Esophagus muscularis mucosa (tissue), 4 donors: ENCODE results near the gene NIP7. TPM values are rescaled to one million over a fixed set of nuclear protein-coding genes. Genes with fewer than 3 reads are reported as not detected.
A peak's percentile ranks its signal among the peaks of the same experiment; 100 is the strongest.
"Not testable (repeated sequence)": the region's sequence is repeated elsewhere in the genome, so short reads cannot be mapped to it uniquely, and the experiment has no call there.

Experiments used
- DNase-seq: peaks from one replicate; pipeline ENCODE4 v3.0.0-alpha.2; 2017; ENCODE audit errors: extremely low spot score
- H3K27ac ChIP-seq, 4 donors: fragments of 200-600 bp; sonication (generic); replicated peaks in 1 of 4; 1 replicate in 3 of 4; 2 replicates in 1 of 4; pipeline ENCODE4 v1.5.1; 2016 to 2019; ENCODE audit warnings: mild to moderate bottlenecking in 1 of 4
- H3K27me3 ChIP-seq, 4 donors: fragments of 200-600 bp; sonication (generic); one replicate each; pipeline versions ENCODE4 v1.5.1 to v1.6.0; 2016 to 2019
- H3K36me3 ChIP-seq, 4 donors: fragments of 200-600 bp; sonication (generic); one replicate each; pipeline ENCODE4 v1.5.1; 2016 to 2019
- H3K4me1 ChIP-seq, 4 donors: fragments of 200-600 bp; sonication (generic); one replicate each; pipeline ENCODE4 v1.5.1; 2016 to 2019
- H3K4me3 ChIP-seq, 4 donors: fragments of 200-600 bp; sonication (generic); 1 replicate in 2 of 4; 2 replicates in 2 of 4; pipeline ENCODE4 v1.5.1; 2016 to 2019; ENCODE audit warnings: mild to moderate bottlenecking in 4 of 4, moderate library complexity in 1 of 4
- H3K9me3 ChIP-seq, 4 donors: fragments of 200-600 bp; sonication (generic); 1 replicate in 3 of 4; 2 replicates in 1 of 4; pipeline ENCODE4 v1.5.1; 2016 to 2019
- EP300 ChIP-seq: sonication (generic); formaldehyde crosslinking; IDR thresholded peaks from one replicate; pipeline ENCODE4 v1.6.1; 2017; ENCODE audit warnings: antibody characterized with exemption
- POLR2A ChIP-seq: fragments of 450-650 bp; IDR thresholded peaks from one replicate; pipeline ENCODE4 v1.6.1; 2017; ENCODE audit warnings: antibody characterized with exemption, moderate library complexity, mild to moderate bottlenecking, low read depth
- POLR2AphosphoS5 ChIP-seq, 2 donors: sonication (generic); formaldehyde crosslinking; IDR thresholded peaks; one replicate each; pipeline ENCODE4 v1.6.1; 2017; ENCODE audit warnings: antibody characterized with exemption in 2 of 2
- WGBS: methylation state at CpG from one replicate; pipeline ENCODE4 v1.1.5; 2018; 5-methylcytosine and 5-hydroxymethylcytosine counted together
- intact Hi-C: fragments of 100-400 bp; cut with DNase I; formaldehyde crosslinking; loops from one replicate; pipeline ENCODE4 v1.15.1; 2023
- total RNA-seq, 4 donors: library from RNA; depleted of rRNA; stranded (reverse); fragments of >200 nt; gene quantifications; one replicate each; pipeline versions ENCODE4 v1.1.0 to v1.2.1, GENCODE V29; 2016
- TF ChIP-seq, protein P1 (sequence below), 3 experiments: fragments of 200-600 bp in 2 of 3; fragments of 450-650 bp in 1 of 3; sonication (generic) in 2 of 3; IDR thresholded peaks; one replicate each; pipeline ENCODE4 v1.5.1; 2017 to 2019; ENCODE audit warnings: antibody characterized with exemption in 3 of 3, mild to moderate bottlenecking in 2 of 3, moderate library complexity in 1 of 3

The NIP7 gene
- 10 to 100 TPM in 3 of 4 donors, 1 to 10 TPM in 1; 7.9 to 18.2 (median 11.3) TPM for total RNA-seq

GRCh38 chr16:69339289-69340094, at the start of gene NIP7, which contains the start of gene COG8:
Gene NIP7 (plus strand): TSS chr16:69339772. CDS start chr16:69339830, 58 bp downstream.
Gene COG8 (minus strand): TSS chr16:69339564. CDS start chr16:69339552, 12 bp downstream.
- TF ChIP-seq POLR2A (no peak), POLR2AphosphoS5 (IDR thresholded peaks at IDR 0.05) (peak; percentile 81 to 89), EP300 (no peak)
- TF ChIP-seq, protein P1, sequence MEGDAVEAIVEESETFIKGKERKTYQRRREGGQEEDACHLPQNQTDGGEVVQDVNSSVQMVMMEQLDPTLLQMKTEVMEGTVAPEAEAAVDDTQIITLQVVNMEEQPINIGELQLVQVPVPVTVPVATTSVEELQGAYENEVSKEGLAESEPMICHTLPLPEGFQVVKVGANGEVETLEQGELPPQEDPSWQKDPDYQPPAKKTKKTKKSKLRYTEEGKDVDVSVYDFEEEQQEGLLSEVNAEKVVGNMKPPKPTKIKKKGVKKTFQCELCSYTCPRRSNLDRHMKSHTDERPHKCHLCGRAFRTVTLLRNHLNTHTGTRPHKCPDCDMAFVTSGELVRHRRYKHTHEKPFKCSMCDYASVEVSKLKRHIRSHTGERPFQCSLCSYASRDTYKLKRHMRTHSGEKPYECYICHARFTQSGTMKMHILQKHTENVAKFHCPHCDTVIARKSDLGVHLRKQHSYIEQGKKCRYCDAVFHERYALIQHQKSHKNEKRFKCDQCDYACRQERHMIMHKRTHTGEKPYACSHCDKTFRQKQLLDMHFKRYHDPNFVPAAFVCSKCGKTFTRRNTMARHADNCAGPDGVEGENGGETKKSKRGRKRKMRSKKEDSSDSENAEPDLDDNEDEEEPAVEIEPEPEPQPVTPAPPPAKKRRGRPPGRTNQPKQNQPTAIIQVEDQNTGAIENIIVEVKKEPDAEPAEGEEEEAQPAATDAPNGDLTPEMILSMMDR (IDR thresholded peaks at IDR 0.05) = peak; percentile 79 to 87 (median 80)
- Histone ChIP-seq H3K4me1 (peaks cover 25 to 47% (median 37%) of the 10 kb centered on the region in 4 donors), H3K27me3 (no peaks in the 10 kb centered on the region), H3K36me3 (peaks cover 16 to 63% (median 46%) of the 10 kb centered on the region in 4 donors), H3K9me3 (no peaks in the 10 kb centered on the region), H3K4me3 (peak within 1 kb of the TSS; percentile 72 to 84 (median 82)), H3K27ac (peak within 1 kb of the TSS; percentile 85 to 92 (median 86))
- DNase-seq = peak; percentile 98
- WGBS = under 1% methylated on average over 31 of the region's 77 CpGs
- intact Hi-C loops = no loop called here

DNA sequence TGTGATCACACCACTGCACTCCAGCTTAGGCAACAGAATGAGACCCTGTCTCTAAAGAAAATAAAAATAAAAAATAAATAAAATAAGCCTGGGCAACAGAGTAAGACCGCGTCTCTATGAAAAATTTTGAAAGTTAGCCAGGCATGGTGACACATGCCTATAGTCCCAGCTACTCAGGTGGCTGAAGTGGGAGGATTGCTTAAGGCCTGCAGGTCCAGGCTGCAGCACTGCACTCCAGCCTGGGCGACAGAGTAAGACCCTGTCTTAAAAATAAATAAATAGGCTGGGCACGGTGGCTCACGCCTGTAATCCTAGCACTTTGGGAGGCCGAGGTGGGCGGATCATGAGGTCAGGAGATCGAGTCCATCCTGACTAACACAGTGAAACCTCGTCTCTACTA, 47.9 kb upstream of the NIP7 start:
- peaks cover 0 to 27% (median 2%) of the 10 kb centered on the region in 4 donors for H3K36me3 ChIP-seq
- DNase-seq, intact Hi-C loops, H3K4me3 ChIP-seq, H3K9me3 ChIP-seq, H3K27ac ChIP-seq, H3K27me3 ChIP-seq: not testable (repeated sequence)
- H3K4me1 ChIP-seq = peaks cover 8 to 11% (median 9%) of the 10 kb centered on the region in 4 donors
- WGBS = 96% methylated on average over 9 of the region's 9 CpGs

- 72% methylated on average over 3 of the region's 3 CpGs for WGBS
- intact Hi-C loops = no loop called here
These were observed 46.2 kb upstream of the NIP7 start for GRCh38 chr16:69293401-69293800.

DNA sequence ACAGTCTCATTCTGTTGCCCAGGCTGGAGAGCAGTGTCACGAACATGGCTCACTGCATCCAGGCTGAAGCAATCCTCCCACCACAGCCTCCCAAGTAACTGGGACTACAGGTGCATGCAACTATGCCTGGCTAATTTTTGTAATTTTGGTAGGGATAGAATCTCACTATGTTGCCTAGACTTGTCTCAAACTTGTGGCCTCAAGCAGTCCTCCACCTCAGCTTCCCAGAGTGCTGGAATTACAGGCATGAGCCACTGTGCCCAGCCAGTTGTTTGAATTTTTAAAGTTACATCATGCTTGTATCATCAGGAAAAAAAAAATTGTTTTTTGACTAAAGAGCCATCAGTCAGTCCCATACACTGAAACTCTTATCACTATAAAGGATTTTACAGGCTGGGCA, 45.5 kb upstream of the NIP7 start:
- Histone ChIP-seq H3K4me1 (no peaks in the 10 kb centered on the region), H3K4me3 (no peak overlapping the region), H3K27ac (no peak overlapping the region), H3K27me3 (no peaks in the 10 kb centered on the region), H3K9me3 (no peaks in the 10 kb centered on the region), H3K36me3 (peaks cover 0 to 42% (median 3%) of the 10 kb centered on the region in 4 donors)
- intact Hi-C loops = no loop called here
- no peak for DNase-seq
- WGBS = 93% methylated on average over 1 of the region's 1 CpG
- TF ChIP-seq, protein P1 (IDR thresholded peaks at IDR 0.05) = no peak
- no peak for TF ChIP-seq POLR2A
- no peak for TF ChIP-seq POLR2AphosphoS5 (IDR thresholded peaks at IDR 0.05)
- no peak for TF ChIP-seq EP300

More at GRCh38 chr16:69293401-69293800, 46.2 kb upstream of the NIP7 start:
- Histone ChIP-seq H3K27me3 (no peaks in the 10 kb centered on the region), H3K4me3 (no peak overlapping the region), H3K36me3 (peaks cover 0 to 39% (median 2%) of the 10 kb centered on the region in 4 donors), H3K27ac (no peak overlapping the region), H3K9me3 (no peaks in the 10 kb centered on the region), H3K4me1 (no peaks in the 10 kb centered on the region)
- TF ChIP-seq EP300 (no peak), POLR2AphosphoS5 (IDR thresholded peaks at IDR 0.05) (no peak), POLR2A (no peak)
- TF ChIP-seq, protein P1 (IDR thresholded peaks at IDR 0.05) = no peak
- no peak for DNase-seq

DNA sequence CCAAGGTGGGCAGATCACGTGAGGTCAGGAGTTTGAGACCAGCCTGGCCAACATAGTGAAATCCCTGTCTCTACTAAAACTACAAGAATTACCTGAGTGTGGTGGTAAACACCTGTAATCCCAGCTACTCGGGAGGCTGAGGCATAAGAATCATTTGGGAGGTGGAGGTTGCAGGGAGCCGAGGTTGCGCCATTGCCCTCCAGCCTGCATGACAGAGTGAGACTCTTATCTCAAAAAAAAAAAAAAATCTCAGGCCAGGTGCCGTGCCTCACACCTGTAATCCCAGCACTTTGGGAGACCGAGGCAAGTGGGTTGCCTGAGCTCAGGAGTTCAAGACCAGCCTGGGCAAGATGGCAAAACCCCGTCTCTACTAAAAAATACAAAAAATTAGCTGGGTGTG, 42.8 kb upstream of the NIP7 start:
- H3K4me3 ChIP-seq, DNase-seq, H3K4me1 ChIP-seq, H3K27ac ChIP-seq, H3K27me3 ChIP-seq, intact Hi-C loops, H3K9me3 ChIP-seq: not testable (repeated sequence)
- H3K36me3 ChIP-seq = peaks cover 17 to 67% (median 25%) of the 10 kb centered on the region in 4 donors
- WGBS = 98% methylated on average over 7 of the region's 7 CpGs
